GM10248 (cell line): Measurements from ENCODE around the gene SNRPN.
"Not testable (repeated sequence)": the region's sequence is repeated elsewhere in the genome, so short reads cannot be mapped to it uniquely, and the experiment has no call there.

Experiments used
- CTCF ChIA-PET: fragments of 300-600 bp; sonication (Branson Sonifier 250); formaldehyde crosslinking; extraction: SDS; loops from one replicate; lab custom pipeline; 2021; ENCODE audit warnings: antibody characterized with exemption; lab: Yijun Ruan, JAX
- POLR2A ChIA-PET: fragments of 350-650 bp; sonication (Branson Sonifier 250); formaldehyde crosslinking; extraction: SDS; loops from one replicate; lab custom pipeline; 2020; ENCODE audit warnings: antibody characterized with exemption; lab: Yijun Ruan, JAX
- DNase-seq: peaks from one replicate; pipeline ENCODE4 v3.0.0; 2012; ENCODE audit errors: extremely low spot score
- CTCF ChIP-seq: IDR thresholded peaks from 2 replicates; pipeline ENCODE4 v1.5.1; 2012; ENCODE audit warnings: mild to moderate bottlenecking, low read depth; ENCODE audit errors: extremely low read depth, missing control alignments, control extremely low read depth

The SNRPN gene

GRCh38 chr15:24954783-24955530, at the start of gene SNRPN, which contains the start of gene SNURF:
SNRPN (plus strand) TSS chr15:24954987; CDS start chr15:24974454, 19,467 bp downstream.
SNURF (plus strand) TSS chr15:24954987; CDS start chr15:24955049, 62 bp downstream.
- ChIA-PET CTCF (no interaction called here), POLR2A (no interaction called here)
- no peak for TF ChIP-seq CTCF
- peak; percentile 68 for DNase-seq

- ChIA-PET CTCF (no interaction called here), POLR2A (no interaction called here)
- no peak for TF ChIP-seq CTCF
- DNase-seq: no peak
Observed at GRCh38 chr15:24916305-24917009, 38.3 kb upstream of the SNRPN start.

- DNase-seq: no peak
- ChIA-PET CTCF (no interaction called here), POLR2A (no interaction called here)
- TF ChIP-seq CTCF: no peak
Observed at GRCh38 chr15:24917431-24917830, 37.4 kb upstream of the SNRPN start.

- CTCF ChIA-PET: no interaction called here
- no peak for DNase-seq
- TF ChIP-seq CTCF: no peak
Observed at GRCh38 chr15:24919446-24919845, 35.3 kb upstream of the SNRPN start.

GRCh38 chr15:24922781-24923180, 32.0 kb upstream of the SNRPN start:
- POLR2A ChIA-PET: not testable (repeated sequence)

More at GRCh38 chr15:24919446-24919845, 35.3 kb upstream of the SNRPN start:
- POLR2A ChIA-PET: no interaction called here

GRCh38 chr15:24924153-24924552, 30.6 kb upstream of the SNRPN start:
- CTCF ChIA-PET: interaction anchor here (1.3 kb wide), 1 partner anchor 11 kb away, joined by 3 read pairs; no protein-coding TSS in a partner anchor
- no peak for DNase-seq
- POLR2A ChIA-PET: no interaction called here
- no peak for TF ChIP-seq CTCF

More at GRCh38 chr15:24922781-24923180, 32.0 kb upstream of the SNRPN start:
- DNase-seq, CTCF ChIA-PET: not testable (repeated sequence)

GRCh38 chr15:24924621-24925020, 30.2 kb upstream of the SNRPN start:
- CTCF ChIA-PET: interaction anchor here (1.3 kb wide), 1 partner anchor 11 kb away, joined by 3 read pairs; no protein-coding TSS in a partner anchor
- TF ChIP-seq CTCF: no peak
- DNase-seq: no peak

GRCh38 chr15:24931874-24932732, 22.7 kb upstream of the SNRPN start:
- CTCF ChIA-PET, POLR2A ChIA-PET, DNase-seq: not testable (repeated sequence)

More at GRCh38 chr15:24924621-24925020, 30.2 kb upstream of the SNRPN start:
- POLR2A ChIA-PET: no interaction called here
